Endothelial cell of umbilical vein (primary cell): ENCODE measurements around the gene ZMIZ1. TPM values are rescaled to one million over a fixed set of nuclear protein-coding genes. Genes with fewer than 3 reads are reported as not detected.

Source experiments
- BruUV-seq: library from RNA; stranded (reverse); fragments of 400-500 nt; replicated peaks from 2 replicates; lab custom pipeline; 2021; lab: Mats Ljungman, UMichigan
- CTCF ChIA-PET: fragments of 300-600, 350-600 bp; sonication (Branson Sonifier 250); formaldehyde crosslinking; loops from one replicate; lab custom pipeline; 2021; ENCODE audit warnings: antibody characterized with exemption, inconsistent platforms; lab: Charles Lee
- POLR2A ChIA-PET: fragments of 300-600, 350-600 bp; sonication (Branson Sonifier 250); formaldehyde crosslinking; loops from one replicate; lab custom pipeline; 2021; ENCODE audit warnings: antibody characterized with exemption, inconsistent platforms; lab: Charles Lee
- DNase-seq: peaks from one replicate; pipeline ENCODE4 v3.0.0-alpha.2; 2011; ENCODE audit warnings: low read depth, low spot score
- FAIRE-seq: peaks from 2 replicates; lab custom pipeline; 2011; peaks lifted over from hg19 to GRCh38; lab: Jason Lieb, UNC
- H2AFZ ChIP-seq: 2 replicates; pipeline ENCODE4 v1.6.0; 2012; ENCODE audit warnings: low read depth, low read length, control low read depth, inconsistent platforms
- H3K27ac ChIP-seq: 2 replicates; pipeline ENCODE4 v1.5.1; 2011; ENCODE audit warnings: low read depth, mild to moderate bottlenecking, control low read depth, low read length, moderate library complexity; ENCODE audit not compliant: insufficient read depth
- H3K27me3 ChIP-seq, 2 experiments: 2 replicates each; pipeline versions ENCODE4 v1.6.0 to v1.6.1; 2011; ENCODE audit warnings: low read length in 2 of 2, mixed read lengths in 1 of 2; ENCODE audit not compliant: control insufficient read depth in 2 of 2, insufficient read depth in 2 of 2
- H3K36me3 ChIP-seq, 2 experiments: 2 replicates in 1 of 2; 3 replicates in 1 of 2; pipeline ENCODE4 v1.5.1; 2011; ENCODE audit warnings: low read length in 2 of 2, mild to moderate bottlenecking in 1 of 2, moderate library complexity in 1 of 2; ENCODE audit not compliant: control insufficient read depth in 2 of 2, insufficient read depth in 2 of 2; ENCODE audit errors: extremely low read depth in 1 of 2
- H3K4me1 ChIP-seq: 3 replicates; pipeline ENCODE4 v1.5.1; 2011; ENCODE audit warnings: mild to moderate bottlenecking, low read length; ENCODE audit not compliant: control insufficient read depth, insufficient read depth; ENCODE audit errors: extremely low read depth
- H3K4me2 ChIP-seq: 2 replicates; pipeline ENCODE4 v1.6.1; 2011; ENCODE audit warnings: low read length, control low read depth, mixed read lengths; ENCODE audit not compliant: insufficient read depth
- H3K4me3 ChIP-seq, 3 experiments: fragments of 200-600 bp in 1 of 3; sonication (generic), shearing (Covaris generic) in 1 of 3; replicated peaks in 1 of 3; 2 replicates each; pipeline ENCODE4 v1.5.1; 2011 to 2016; ENCODE audit warnings: control low read depth in 3 of 3, low read length in 3 of 3, mild to moderate bottlenecking in 2 of 3, inconsistent platforms in 1 of 3, low read depth in 1 of 3, moderate library complexity in 1 of 3; ENCODE audit not compliant: insufficient read depth in 1 of 3
- H3K79me2 ChIP-seq: 2 replicates; pipeline ENCODE4 v1.6.0; 2012; ENCODE audit warnings: low read length, inconsistent platforms; ENCODE audit not compliant: control insufficient read depth, insufficient read depth
- H3K9ac ChIP-seq: replicated peaks from 2 replicates; pipeline ENCODE3; 2011; ENCODE audit warnings: low read length, control low read depth; ENCODE audit not compliant: insufficient read depth; ENCODE audit errors: extremely low read depth
- H3K9me1 ChIP-seq: replicated peaks from 3 replicates; pipeline ENCODE4 v1.6.0; 2011; ENCODE audit warnings: mild to moderate bottlenecking, low read length; ENCODE audit not compliant: control insufficient read depth, insufficient read depth; ENCODE audit errors: extremely low read depth
- H3K9me3 ChIP-seq: replicated peaks from 2 replicates; pipeline ENCODE4 v1.5.1; 2012; ENCODE audit warnings: low read length, inconsistent platforms; ENCODE audit not compliant: control insufficient read depth, insufficient read depth
- H4K20me1 ChIP-seq: replicated peaks from 2 replicates; pipeline ENCODE3; 2011; ENCODE audit warnings: mild to moderate bottlenecking, low read length; ENCODE audit not compliant: control insufficient read depth, insufficient read depth; ENCODE audit errors: extremely low read depth
- EZH2 ChIP-seq: IDR thresholded peaks from 2 replicates; pipeline ENCODE4 v1.6.1; 2012; ENCODE audit warnings: borderline replicate concordance, low read depth, mild to moderate bottlenecking, moderate library complexity, low read length, inconsistent platforms; ENCODE audit not compliant: severe bottlenecking
- FOS ChIP-seq: IDR thresholded peaks from 2 replicates; pipeline ENCODE4 v1.6.1; 2011; ENCODE audit warnings: mild to moderate bottlenecking, low read length, moderate library complexity, borderline replicate concordance; ENCODE audit not compliant: insufficient read depth
- GATA2 ChIP-seq: IDR thresholded peaks from 2 replicates; pipeline ENCODE4 v1.7.0; 2011; ENCODE audit warnings: low read depth, mild to moderate bottlenecking, moderate library complexity, mixed read lengths, low read length; ENCODE audit not compliant: insufficient read length, insufficient read depth
- JUN ChIP-seq: IDR thresholded peaks from 2 replicates; pipeline ENCODE4 v1.6.1; 2011; ENCODE audit warnings: borderline replicate concordance, low read depth; ENCODE audit not compliant: insufficient read length, insufficient read depth
- MYC ChIP-seq: IDR thresholded peaks from one replicate; pipeline ENCODE4 v1.6.1; 2011; ENCODE audit warnings: mild to moderate bottlenecking, low read depth, low read length
- POLR2A ChIP-seq: IDR thresholded peaks from 2 replicates; pipeline ENCODE4 v1.6.1; 2012; ENCODE audit warnings: low read depth, mild to moderate bottlenecking, control low read depth, low read length
- POLR2AphosphoS5 ChIP-seq: IDR thresholded peaks from 2 replicates; pipeline ENCODE4 v1.6.1; 2012; ENCODE audit warnings: low read depth, mild to moderate bottlenecking, control low read depth, low read length, moderate library complexity; ENCODE audit not compliant: insufficient read depth
- dilution Hi-C: fragments of 300-500 bp; cut with MboI; formaldehyde crosslinking; loops from one replicate; pipeline ENCODE4 v1.15.0; 2019; ENCODE audit warnings: low sequenced_read_pairs; ENCODE audit not compliant: extremely low pct_ligation_motif_present
- intact Hi-C: fragments of 100-400 bp; cut with micrococcal nuclease; formaldehyde crosslinking; loops from one replicate; pipeline ENCODE4 v1.10.0; 2022
- polyA plus RNA-seq, 4 experiments: library from polyadenylated mRNA; depleted of rRNA in 3 of 4; stranded (reverse) in 3 of 4; unstranded in 1 of 4; fragments of >200 nt; gene quantifications; 2 replicates each; pipeline versions ENCODE4 v1.2.1 to v1.2.3, GENCODE V29; 2011 to 2012; ENCODE audit warnings: missing spikeins in 1 of 4
- total RNA-seq: library from RNA; stranded (reverse); gene quantifications from 2 replicates; pipeline ENCODE4 v1.2.3, GENCODE V29; 2021
- TF ChIP-seq, protein P1 (sequence below): IDR thresholded peaks from 2 replicates; pipeline ENCODE4 v1.6.1; 2011; ENCODE audit not compliant: insufficient read depth, insufficient read length
- TF ChIP-seq, protein P2 (sequence below), 2 donors: IDR thresholded peaks; 1 replicate in 1 of 2; 2 replicates in 1 of 2; pipeline ENCODE4 v1.5.1; 2011; ENCODE audit warnings: low read length in 2 of 2, mild to moderate bottlenecking in 2 of 2, moderate library complexity in 2 of 2, control low read depth in 1 of 2, inconsistent platforms in 1 of 2, low read depth in 1 of 2; ENCODE audit not compliant: insufficient read depth in 1 of 2; ENCODE audit errors: extremely low read depth in 1 of 2

ZMIZ1 gene
- total and polyA plus RNA-seq, 2 donors (not counting 3 experiments of a cell fraction or from before 2014, with no cell fraction given), result 12.5 to 46.7 TPM

DNA sequence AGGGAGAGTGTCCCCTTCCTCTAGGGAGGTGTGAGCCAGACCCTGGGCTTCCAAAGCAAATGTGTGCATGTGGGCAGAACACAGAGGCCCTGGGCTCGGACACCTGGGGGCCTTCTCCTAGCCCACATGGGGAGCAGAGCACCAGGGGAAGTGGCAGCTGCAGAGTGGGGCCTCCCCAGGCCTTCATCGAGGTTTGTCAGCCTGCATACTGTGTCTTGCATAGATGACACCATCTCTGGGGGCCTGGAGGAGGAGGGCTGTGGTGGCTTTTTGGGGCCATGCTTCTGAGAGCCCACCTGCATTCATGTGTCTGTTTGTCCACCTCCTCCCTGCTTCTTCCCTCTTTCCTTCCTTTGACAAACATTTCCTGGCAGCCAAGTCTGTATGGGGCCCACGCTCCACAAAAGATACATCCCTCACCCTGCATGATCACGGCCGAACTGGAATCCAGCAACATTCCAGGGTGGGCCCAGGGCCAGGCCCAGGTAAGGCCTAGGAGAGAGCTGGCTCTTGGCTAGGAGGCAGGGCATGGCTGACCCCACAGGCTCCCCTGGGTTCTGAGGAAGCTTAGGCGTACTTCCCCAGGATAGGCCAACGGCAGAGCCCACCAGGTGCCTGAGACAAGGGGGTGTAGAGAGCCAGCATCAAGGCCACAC lies 79.2 kb downstream of the ZMIZ1 start:
- ChIA-PET POLR2A (interaction anchor here (1.0 kb wide), 1 partner anchor 9 kb away, joined by 3 read pairs; no protein-coding TSS in a partner anchor), CTCF (interaction anchor here (1.3 to 1.9 kb wide), 6 partner anchors 10 to 1100 kb away, joined by 3 to 13 read pairs (median 6); no protein-coding TSS in a partner anchor)
- H3K9ac ChIP-seq, result peak overlapping the region; percentile 48
- H2AFZ ChIP-seq, result no peak overlapping the region
- peaks cover 0 to 2% of the 10 kb centered on the region in 2 experiments for H3K36me3 ChIP-seq
- DNase-seq, result no peak
- H3K27ac ChIP-seq, result peak overlapping the region; percentile 88
- no peaks in the 10 kb centered on the region for H3K79me2 ChIP-seq
- H3K27me3 ChIP-seq, result no peaks in the 10 kb centered on the region
- no peak for FAIRE-seq
- H3K4me2 ChIP-seq, result peak overlapping the region; percentile 36
- intact Hi-C loops, result no loop called here
- BruUV-seq, result TSS peak; percentile 15
- dilution Hi-C loops, result no loop called here
- H3K4me3 ChIP-seq, result no peak overlapping the region
- no peaks in the 10 kb centered on the region for H3K9me1 ChIP-seq
- TF ChIP-seq POLR2A, result no peak
- TF ChIP-seq JUN, result no peak
- no peak for TF ChIP-seq MYC
- no peak for TF ChIP-seq EZH2
- TF ChIP-seq GATA2, result no peak
- TF ChIP-seq POLR2AphosphoS5, result no peak
- no peak for TF ChIP-seq FOS
- TF ChIP-seq, protein P1, sequence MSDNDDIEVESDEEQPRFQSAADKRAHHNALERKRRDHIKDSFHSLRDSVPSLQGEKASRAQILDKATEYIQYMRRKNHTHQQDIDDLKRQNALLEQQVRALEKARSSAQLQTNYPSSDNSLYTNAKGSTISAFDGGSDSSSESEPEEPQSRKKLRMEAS, result no peak
- TF ChIP-seq, protein P2, sequence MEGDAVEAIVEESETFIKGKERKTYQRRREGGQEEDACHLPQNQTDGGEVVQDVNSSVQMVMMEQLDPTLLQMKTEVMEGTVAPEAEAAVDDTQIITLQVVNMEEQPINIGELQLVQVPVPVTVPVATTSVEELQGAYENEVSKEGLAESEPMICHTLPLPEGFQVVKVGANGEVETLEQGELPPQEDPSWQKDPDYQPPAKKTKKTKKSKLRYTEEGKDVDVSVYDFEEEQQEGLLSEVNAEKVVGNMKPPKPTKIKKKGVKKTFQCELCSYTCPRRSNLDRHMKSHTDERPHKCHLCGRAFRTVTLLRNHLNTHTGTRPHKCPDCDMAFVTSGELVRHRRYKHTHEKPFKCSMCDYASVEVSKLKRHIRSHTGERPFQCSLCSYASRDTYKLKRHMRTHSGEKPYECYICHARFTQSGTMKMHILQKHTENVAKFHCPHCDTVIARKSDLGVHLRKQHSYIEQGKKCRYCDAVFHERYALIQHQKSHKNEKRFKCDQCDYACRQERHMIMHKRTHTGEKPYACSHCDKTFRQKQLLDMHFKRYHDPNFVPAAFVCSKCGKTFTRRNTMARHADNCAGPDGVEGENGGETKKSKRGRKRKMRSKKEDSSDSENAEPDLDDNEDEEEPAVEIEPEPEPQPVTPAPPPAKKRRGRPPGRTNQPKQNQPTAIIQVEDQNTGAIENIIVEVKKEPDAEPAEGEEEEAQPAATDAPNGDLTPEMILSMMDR (IDR thresholded peaks at IDR 0.05; ENCODE audit: extremely low read depth in 1 of 2, insufficient read depth in 1 of 2, low read depth in 1 of 2, low read length in 2 of 2), result no peak
- no peaks in the 10 kb centered on the region for H4K20me1 ChIP-seq
- peaks cover 89% of the 10 kb centered on the region for H3K4me1 ChIP-seq
- no peaks in the 10 kb centered on the region for H3K9me3 ChIP-seq
